Putamen (tissue), 1 donor: ENCODE data around the gene NPAS3.

ENCODE experiments used
- DNase-seq: peaks from one replicate; pipeline ENCODE4 v3.0.0-alpha.2; 2016; ENCODE audit warnings: low spot score

The NPAS3 gene

GRCh38 chr14:33381717-33382116, 443.0 kb downstream of the NPAS3 start:
- no peak for DNase-seq

- no peak for DNase-seq
These were observed 447.5 kb downstream of the NPAS3 start for GRCh38 chr14:33386140-33386539.

- peak; percentile 71 for DNase-seq
These were observed 448.1 kb downstream of the NPAS3 start for GRCh38 chr14:33386781-33387180.

- DNase-seq: no peak
These were observed 451.7 kb downstream of the NPAS3 start for GRCh38 chr14:33390335-33390734.

GRCh38 chr14:33393231-33393894, 454.7 kb downstream of the NPAS3 start:
- no peak for DNase-seq

GRCh38 chr14:33393895-33394368, 455.3 kb downstream of the NPAS3 start:
- DNase-seq: no peak

GRCh38 chr14:33401311-33401710, 462.6 kb downstream of the NPAS3 start:
- DNase-seq: no peak

GRCh38 chr14:33402604-33403003, 463.9 kb downstream of the NPAS3 start:
- DNase-seq: no peak

GRCh38 chr14:33404054-33404453, 465.4 kb downstream of the NPAS3 start:
- DNase-seq: no peak

- DNase-seq: no peak
These were observed 466.4 kb downstream of the NPAS3 start for GRCh38 chr14:33404964-33405574.

- no peak for DNase-seq
These were observed 468.1 kb downstream of the NPAS3 start for GRCh38 chr14:33406766-33407165.

- no peak for DNase-seq
These were observed 469.6 kb downstream of the NPAS3 start for GRCh38 chr14:33408291-33408690.

- DNase-seq: no peak
These were observed 473.8 kb downstream of the NPAS3 start for GRCh38 chr14:33412450-33412849.

- no peak for DNase-seq
These were observed 474.7 kb downstream of the NPAS3 start for GRCh38 chr14:33413381-33413780.

GRCh38 chr14:33414041-33414440, 475.4 kb downstream of the NPAS3 start:
- peak; percentile 1 for DNase-seq

GRCh38 chr14:33420051-33420627, 481.5 kb downstream of the NPAS3 start:
- no peak for DNase-seq

GRCh38 chr14:33430414-33431035, 491.8 kb downstream of the NPAS3 start:
- DNase-seq: no peak

GRCh38 chr14:33432407-33433023, 493.8 kb downstream of the NPAS3 start:
- DNase-seq: no peak

- no peak for DNase-seq
These were observed 494.7 kb downstream of the NPAS3 start for GRCh38 chr14:33433396-33433795.

- no peak for DNase-seq
These were observed 497.4 kb downstream of the NPAS3 start for GRCh38 chr14:33435911-33436689.

GRCh38 chr14:33441633-33442032, 503.0 kb downstream of the NPAS3 start:
- no peak for DNase-seq

GRCh38 chr14:33444136-33444535, 505.5 kb downstream of the NPAS3 start:
- DNase-seq: no peak
